Kidney (tissue), 14 donors: ENCODE measurements around the gene LRRC37B. TPM values are rescaled to one million over a fixed set of nuclear protein-coding genes. Genes with fewer than 3 reads are reported as not detected.
A peak's percentile ranks its signal among the peaks of the same experiment; 100 is the strongest.

ENCODE experiments used
- DNase-seq, 5 donors: peaks; one replicate each; pipeline ENCODE4 v3.0.0-alpha.2; 2013 to 2020
- FAIRE-seq: peaks from 2 replicates; lab custom pipeline; 2012; peaks lifted over from hg19 to GRCh38; lab: Jason Lieb, UNC
- H3K27ac ChIP-seq, 2 donors: one replicate each; pipeline ENCODE4 v1.7.0; 2013; ENCODE audit warnings: low read depth in 2 of 2, low read length in 2 of 2, inconsistent platforms in 1 of 2
- H3K27me3 ChIP-seq: one replicate; pipeline ENCODE4 v1.7.1; 2013; ENCODE audit warnings: low read length, inconsistent platforms; ENCODE audit not compliant: control insufficient read depth, insufficient read depth
- H3K36me3 ChIP-seq, 3 donors: one replicate each; pipeline versions ENCODE4 v1.7.0 to v1.7.1; 2013; ENCODE audit warnings: low read length in 3 of 3, control low read depth in 1 of 3, inconsistent platforms in 1 of 3; ENCODE audit not compliant: insufficient read depth in 3 of 3, control insufficient read depth in 2 of 3
- H3K4me1 ChIP-seq, 3 donors: one replicate each; pipeline versions ENCODE4 v1.7.0 to v1.7.1; 2013; ENCODE audit warnings: low read length in 3 of 3, inconsistent platforms in 1 of 3, low read depth in 1 of 3; ENCODE audit not compliant: control insufficient read depth in 2 of 3, insufficient read depth in 2 of 3
- H3K4me3 ChIP-seq, 3 donors: one replicate each; pipeline versions ENCODE4 v1.7.0 to v1.8.1; 2013; ENCODE audit warnings: low read length in 3 of 3, control low read depth in 1 of 3, inconsistent platforms in 1 of 3
- H3K9ac ChIP-seq, 3 donors: one replicate each; pipeline versions ENCODE4 v1.7.0 to v1.7.1; 2013; ENCODE audit warnings: low read length in 3 of 3, control low read depth in 1 of 3, inconsistent platforms in 1 of 3
- H3K9me3 ChIP-seq, 3 donors: one replicate each; pipeline versions ENCODE4 v1.7.0 to v1.7.1; 2013; ENCODE audit warnings: low read length in 3 of 3, control low read depth in 1 of 3, inconsistent platforms in 1 of 3; ENCODE audit not compliant: control insufficient read depth in 2 of 3, insufficient read depth in 1 of 3
- intact Hi-C: fragments of 100-400 bp; cut with DNase I; formaldehyde crosslinking; loops from one replicate; pipeline ENCODE4 v1.11.1; 2022
- polyA plus RNA-seq: library from polyadenylated mRNA; stranded (reverse); fragments of 350-450 nt; fragmentation: Illumina TruSeq; extraction: RNeasy Lipid Tissue Mini Kit (QIAGEN cat#74804); gene quantifications from one replicate; pipeline ENCODE4 v1.2.3, GENCODE V29; 2014; ENCODE audit warnings: low read depth, low replicate concordance; ENCODE audit not compliant: insufficient read depth
- total RNA-seq: library from RNA; stranded (reverse); fragmentation: NEBNext Ultra II Directional; extraction: Animal tissue kit (Norgen Biotek cat#: 25700); gene quantifications from one replicate; pipeline ENCODE4 v1.2.1, GENCODE V29; 2021
- TF ChIP-seq, protein P1 (sequence below): IDR thresholded peaks from 3 replicates; pipeline ENCODE4 v1.5.1; 2012; ENCODE audit warnings: mild to moderate bottlenecking, moderate library complexity, borderline replicate concordance; ENCODE audit not compliant: insufficient read depth; ENCODE audit errors: extremely low read depth
- donor health status: control.
- donor health status: control.
- donor health status: control.
- donor health status: control.
- donor health status: control.
- donor health status: DM: yes; HTN: yes; CAD: no.
- donor health status: Normal renal cell carcinoma (clear cell type).

The LRRC37B gene
- total and polyA plus RNA-seq, 2 donors from 2014 or later: 6.1 to 13.8 TPM

DNA sequence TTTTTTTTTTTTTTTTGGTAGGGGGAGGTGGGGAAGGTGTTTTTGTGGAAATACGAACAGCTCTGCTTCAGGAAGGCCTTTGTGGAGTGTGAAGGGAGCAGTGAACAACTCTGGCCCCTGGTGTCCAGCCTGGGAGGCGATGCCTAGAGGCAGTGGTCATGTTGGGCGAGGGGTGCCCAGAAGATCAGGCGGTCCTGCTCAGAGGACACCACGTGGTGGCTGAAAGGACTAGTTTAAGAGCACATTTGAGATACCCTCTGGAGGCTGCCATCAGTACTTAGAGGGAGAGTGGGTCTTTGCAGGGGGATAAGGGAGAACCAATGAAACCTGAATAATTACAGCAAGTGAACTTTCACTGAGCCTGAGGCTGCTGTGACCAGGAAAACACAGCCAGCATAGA lies 95.0 kb downstream of the LRRC37B start:
- no peak for FAIRE-seq

GRCh38 chr17:32102646-32103186 lies 95.5 kb downstream of the LRRC37B start:
- no peaks in the 10 kb centered on the region for H3K27me3 ChIP-seq
- intact Hi-C loops: no loop called here
- DNase-seq (peak in 3 of 5 donors; percentile 26 to 36 (median 29)), FAIRE-seq (no peak)
- no peak overlapping the region for H3K27ac ChIP-seq
- H3K4me3 ChIP-seq: no peak overlapping the region
- no peaks in the 10 kb centered on the region for H3K9me3 ChIP-seq
- TF ChIP-seq, protein P1, sequence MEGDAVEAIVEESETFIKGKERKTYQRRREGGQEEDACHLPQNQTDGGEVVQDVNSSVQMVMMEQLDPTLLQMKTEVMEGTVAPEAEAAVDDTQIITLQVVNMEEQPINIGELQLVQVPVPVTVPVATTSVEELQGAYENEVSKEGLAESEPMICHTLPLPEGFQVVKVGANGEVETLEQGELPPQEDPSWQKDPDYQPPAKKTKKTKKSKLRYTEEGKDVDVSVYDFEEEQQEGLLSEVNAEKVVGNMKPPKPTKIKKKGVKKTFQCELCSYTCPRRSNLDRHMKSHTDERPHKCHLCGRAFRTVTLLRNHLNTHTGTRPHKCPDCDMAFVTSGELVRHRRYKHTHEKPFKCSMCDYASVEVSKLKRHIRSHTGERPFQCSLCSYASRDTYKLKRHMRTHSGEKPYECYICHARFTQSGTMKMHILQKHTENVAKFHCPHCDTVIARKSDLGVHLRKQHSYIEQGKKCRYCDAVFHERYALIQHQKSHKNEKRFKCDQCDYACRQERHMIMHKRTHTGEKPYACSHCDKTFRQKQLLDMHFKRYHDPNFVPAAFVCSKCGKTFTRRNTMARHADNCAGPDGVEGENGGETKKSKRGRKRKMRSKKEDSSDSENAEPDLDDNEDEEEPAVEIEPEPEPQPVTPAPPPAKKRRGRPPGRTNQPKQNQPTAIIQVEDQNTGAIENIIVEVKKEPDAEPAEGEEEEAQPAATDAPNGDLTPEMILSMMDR: no peak
- H3K9ac ChIP-seq: no peak overlapping the region
- H3K4me1 ChIP-seq: no peaks in the 10 kb centered on the region
- H3K36me3 ChIP-seq: no peaks in the 10 kb centered on the region

More for the DNA sequence above, 95.0 kb downstream of the LRRC37B start:
- no peaks in the 10 kb centered on the region for H3K4me1 ChIP-seq
- intact Hi-C loops: no loop called here
- no peaks in the 10 kb centered on the region for H3K27me3 ChIP-seq
- H3K9me3 ChIP-seq: no peaks in the 10 kb centered on the region
- peak in 1 of 5 donors; percentile 31 for DNase-seq
- no peak overlapping the region for H3K4me3 ChIP-seq
- TF ChIP-seq, protein P1: no peak
- no peak overlapping the region for H3K27ac ChIP-seq
- H3K36me3 ChIP-seq: no peaks in the 10 kb centered on the region
- H3K9ac ChIP-seq: no peak overlapping the region

Other genes with a start within 250 kb of the LRRC37B start
- gene COPRS, start 148.1 kb upstream of the LRRC37B start, total RNA-seq: 34.3 TPM
- gene COPRS, start 148.1 kb upstream of the LRRC37B start, polyA plus RNA-seq: 124 TPM
- 49.9 TPM for gene UTP6, start 105.7 kb upstream of the LRRC37B start, total RNA-seq
- gene UTP6, start 105.7 kb upstream of the LRRC37B start, polyA plus RNA-seq: 39.9 TPM
- gene SUZ12, start 70.4 kb upstream of the LRRC37B start, total RNA-seq: 23.5 TPM
- gene SUZ12, start 70.4 kb upstream of the LRRC37B start, polyA plus RNA-seq: 10.2 TPM
- 25.6 TPM for gene RHOT1, start 135.1 kb downstream of the LRRC37B start, total RNA-seq
- 30.4 TPM for gene RHOT1, start 135.1 kb downstream of the LRRC37B start, polyA plus RNA-seq